Stomach (tissue), 9 donors: ENCODE data around the gene GPLD1. TPM values are rescaled to one million over a fixed set of nuclear protein-coding genes. Genes with fewer than 3 reads are reported as not detected.

Experiments used
- DNase-seq, 2 donors: peaks; one replicate each; pipeline versions ENCODE4 v3.0.0 to v3.0.0-alpha.2; 2013 to 2019
- H3K27ac ChIP-seq, 5 donors: fragments of 200-600 bp in 4 of 5; sonication (generic) in 4 of 5; one replicate each; pipeline ENCODE4 v1.5.1; 2013 to 2019; ENCODE audit warnings: mild to moderate bottlenecking in 1 of 5, moderate library complexity in 1 of 5
- H3K27me3 ChIP-seq, 3 donors: fragments of 200-600 bp; sonication (generic); one replicate each; pipeline ENCODE4 v1.5.1; 2017 to 2019; ENCODE audit warnings: mixed run types in 1 of 3
- H3K36me3 ChIP-seq, 4 donors: fragments of 200-600 bp; sonication (generic); 1 replicate in 3 of 4; 2 replicates in 1 of 4; pipeline ENCODE4 v1.5.1; 2016 to 2019
- H3K4me1 ChIP-seq, 4 donors: fragments of 200-600 bp; sonication (generic); one replicate each; pipeline ENCODE4 v1.5.1; 2016 to 2019
- H3K4me3 ChIP-seq, 4 donors: fragments of 200-600 bp; sonication (generic) in 3 of 4; one replicate each; pipeline ENCODE4 v1.5.1; 2016 to 2019; ENCODE audit warnings: mild to moderate bottlenecking in 1 of 4
- H3K9me3 ChIP-seq, 4 donors: fragments of 200-600 bp; sonication (generic); one replicate each; pipeline ENCODE4 v1.5.1; 2016 to 2019
- EP300 ChIP-seq: sonication (generic); formaldehyde crosslinking; IDR thresholded peaks from one replicate; pipeline ENCODE4 v1.6.1; 2017; ENCODE audit warnings: antibody characterized with exemption
- POLR2A ChIP-seq, 4 donors: fragments of 450-650 bp; IDR thresholded peaks; one replicate each; pipeline ENCODE4 v1.6.1; 2016; ENCODE audit warnings: antibody characterized with exemption in 4 of 4, control low read depth in 2 of 4, mild to moderate bottlenecking in 1 of 4, moderate library complexity in 1 of 4
- POLR2AphosphoS5 ChIP-seq, 3 donors: sonication (generic); formaldehyde crosslinking; IDR thresholded peaks; one replicate each; pipeline ENCODE4 v1.6.1; 2016; ENCODE audit warnings: antibody characterized with exemption in 3 of 3
- WGBS, 5 donors: extraction: QIAGEN DNeasy Blood & Tissue Kit in 3 of 5; methylation state at CpG; one replicate each; pipeline versions ENCODE4 v1.1.5 to v1.1.7; 2013 to 2018; 5-methylcytosine and 5-hydroxymethylcytosine counted together
- intact Hi-C: fragments of 100-400 bp; cut with DNase I; formaldehyde crosslinking; loops from one replicate; pipeline ENCODE4 v1.15.1; 2023; ENCODE audit warnings: low total_unique reads
- polyA plus RNA-seq, 3 donors: library from polyadenylated mRNA; stranded (reverse); fragments of 200-250 nt; gene quantifications; one replicate each; pipeline ENCODE4 v1.2.3, GENCODE V29; 2013
- total RNA-seq, 5 donors: library from RNA; depleted of rRNA; stranded (reverse); fragments of >200 nt; gene quantifications; one replicate each; pipeline versions ENCODE4 v1.1.0 to v1.2.3, GENCODE V29; 2014 to 2016
- TF ChIP-seq, protein P1 (sequence below), 7 experiments: fragments of 450-650 bp in 4 of 7; fragments of 200-600 bp in 3 of 7; sonication (generic) in 3 of 7; IDR thresholded peaks; one replicate each; pipeline ENCODE4 v1.5.1; 2016 to 2019; ENCODE audit warnings: antibody characterized with exemption in 7 of 7, control low read depth in 2 of 7, mild to moderate bottlenecking in 1 of 7
- donor health status: healthy with polysubstance abuse.
- donor health status: Bipolar disorder and iron deficiency.
- donor health status: healthy.

Gene GPLD1
- total and polyA plus RNA-seq, 8 donors = 0.18 to 2.8 (median 0.44) TPM; not detected in 2

DNA sequence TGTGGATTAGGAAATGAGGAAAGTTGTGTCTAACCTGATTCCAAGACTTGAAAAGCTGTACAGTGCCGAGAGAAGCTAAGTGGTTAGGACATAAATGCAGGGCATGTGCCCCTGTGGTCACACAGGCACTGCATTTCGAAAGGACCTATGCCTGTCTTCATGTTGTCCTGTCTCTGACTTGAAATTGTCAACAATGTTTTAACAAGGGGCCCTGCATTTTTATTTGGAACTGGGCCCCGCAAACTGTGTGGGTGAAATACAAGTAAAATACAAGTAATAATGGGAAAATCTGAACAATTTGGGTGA lies 47.8 kb downstream of the GPLD1 start:
- Histone ChIP-seq H3K27ac (no peak overlapping the region), H3K4me3 (no peak overlapping the region), H3K4me1 (no peaks in the 10 kb centered on the region), H3K27me3 (no peaks in the 10 kb centered on the region), H3K36me3 (peaks cover 0 to 31% (median 5%) of the 10 kb centered on the region in 4 donors), H3K9me3 (no peaks in the 10 kb centered on the region)
- intact Hi-C loops = no loop called here
- TF ChIP-seq POLR2AphosphoS5 (IDR thresholded peaks at IDR 0.05) = no peak
- TF ChIP-seq EP300 = no peak
- TF ChIP-seq, protein P1, sequence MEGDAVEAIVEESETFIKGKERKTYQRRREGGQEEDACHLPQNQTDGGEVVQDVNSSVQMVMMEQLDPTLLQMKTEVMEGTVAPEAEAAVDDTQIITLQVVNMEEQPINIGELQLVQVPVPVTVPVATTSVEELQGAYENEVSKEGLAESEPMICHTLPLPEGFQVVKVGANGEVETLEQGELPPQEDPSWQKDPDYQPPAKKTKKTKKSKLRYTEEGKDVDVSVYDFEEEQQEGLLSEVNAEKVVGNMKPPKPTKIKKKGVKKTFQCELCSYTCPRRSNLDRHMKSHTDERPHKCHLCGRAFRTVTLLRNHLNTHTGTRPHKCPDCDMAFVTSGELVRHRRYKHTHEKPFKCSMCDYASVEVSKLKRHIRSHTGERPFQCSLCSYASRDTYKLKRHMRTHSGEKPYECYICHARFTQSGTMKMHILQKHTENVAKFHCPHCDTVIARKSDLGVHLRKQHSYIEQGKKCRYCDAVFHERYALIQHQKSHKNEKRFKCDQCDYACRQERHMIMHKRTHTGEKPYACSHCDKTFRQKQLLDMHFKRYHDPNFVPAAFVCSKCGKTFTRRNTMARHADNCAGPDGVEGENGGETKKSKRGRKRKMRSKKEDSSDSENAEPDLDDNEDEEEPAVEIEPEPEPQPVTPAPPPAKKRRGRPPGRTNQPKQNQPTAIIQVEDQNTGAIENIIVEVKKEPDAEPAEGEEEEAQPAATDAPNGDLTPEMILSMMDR (IDR thresholded peaks at IDR 0.05) = no peak
- TF ChIP-seq POLR2A (IDR thresholded peaks at IDR 0.05) = no peak
- no peak for DNase-seq
- WGBS, 5 donors = 77 to 96% (median 91%) methylated on average over 3 of the region's 3 CpGs

DNA sequence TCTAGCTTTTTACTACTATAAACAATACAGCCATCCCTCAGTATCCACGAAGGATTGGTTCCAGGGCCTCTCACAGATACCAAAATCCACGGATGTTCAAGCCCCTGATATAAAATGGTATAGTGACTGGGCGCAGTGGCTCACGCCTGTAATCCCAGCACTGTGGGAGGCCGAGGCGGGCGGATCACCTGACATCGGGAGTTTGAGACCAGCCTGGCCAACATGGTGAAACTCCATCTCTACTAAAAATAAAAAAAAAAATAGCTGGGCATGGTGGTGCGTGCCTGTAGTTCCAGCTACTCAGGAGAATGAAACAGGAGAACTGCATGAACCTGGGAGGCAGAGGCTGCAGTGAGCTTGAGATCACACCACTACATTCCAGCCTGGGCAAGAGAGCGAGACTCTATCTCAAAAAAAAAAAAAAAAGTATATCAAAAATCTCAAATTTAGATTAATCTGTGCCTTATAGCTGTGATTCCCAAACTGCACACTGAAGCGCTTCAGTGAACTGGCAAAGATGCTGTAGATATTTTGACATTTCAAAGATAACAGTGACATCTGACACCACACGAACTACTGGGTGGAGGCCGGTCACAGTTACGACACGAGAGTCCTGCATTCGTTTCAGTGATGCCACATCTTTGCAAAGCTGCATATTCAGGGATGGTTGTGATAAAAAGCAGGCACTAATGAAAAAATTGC lies 48.3 kb downstream of the GPLD1 start:
- Histone ChIP-seq H3K36me3 (peaks cover 0 to 31% (median 6%) of the 10 kb centered on the region in 4 donors), H3K4me1 (no peaks in the 10 kb centered on the region), H3K4me3 (no peak overlapping the region), H3K27ac (no peak overlapping the region), H3K9me3 (no peaks in the 10 kb centered on the region), H3K27me3 (no peaks in the 10 kb centered on the region)
- intact Hi-C loops = no loop called here
- no peak for DNase-seq
- WGBS, 5 donors = 81 to 92% (median 86%) methylated on average over 16 of the region's 16 CpGs
- TF ChIP-seq, protein P1 (IDR thresholded peaks at IDR 0.05) = no peak
- TF ChIP-seq EP300 (no peak), POLR2AphosphoS5 (IDR thresholded peaks at IDR 0.05) (no peak), POLR2A (IDR thresholded peaks at IDR 0.05) (no peak)

DNA sequence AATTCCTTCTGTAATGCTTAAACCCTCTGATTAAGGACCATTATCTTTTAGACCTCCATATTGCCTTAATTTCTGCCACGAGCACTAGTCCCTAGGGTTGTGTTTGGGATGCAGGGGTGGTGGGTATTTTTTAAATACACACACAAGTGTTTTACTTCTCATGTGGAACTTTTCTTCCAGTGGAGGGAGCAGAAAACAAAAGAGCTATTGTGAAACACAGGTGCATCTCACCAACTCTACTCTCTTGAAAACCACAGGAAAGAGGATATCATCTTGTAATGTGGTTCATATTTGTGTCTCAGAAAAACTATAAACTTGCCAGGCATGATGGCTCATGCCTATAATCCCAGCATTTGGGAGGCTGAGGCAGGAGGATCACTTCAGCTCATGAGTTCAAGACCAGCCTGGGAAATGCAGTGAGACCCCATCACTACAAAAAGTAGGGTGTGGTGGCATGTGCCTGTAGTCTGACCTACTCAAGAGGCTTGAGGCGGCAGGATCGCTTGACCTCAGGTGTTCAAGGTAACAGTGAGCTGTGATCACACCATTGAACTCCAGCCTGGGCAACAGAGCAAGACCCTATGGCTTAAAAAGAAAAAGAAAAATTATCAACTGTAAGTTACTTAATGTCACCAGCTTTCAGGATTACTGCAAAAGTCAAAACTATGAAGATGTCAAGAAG lies 49.4 kb downstream of the GPLD1 start:
- no peak overlapping the region for H3K4me3 ChIP-seq
- H3K36me3 ChIP-seq = peaks cover 0 to 27% (median 6%) of the 10 kb centered on the region in 4 donors
- H3K4me1 ChIP-seq = no peaks in the 10 kb centered on the region
- 90 to 94% (median 91%) methylated on average over 3 of the region's 3 CpGs for WGBS, 5 donors
- no peak for DNase-seq
- H3K9me3 ChIP-seq = no peaks in the 10 kb centered on the region
- no peak overlapping the region for H3K27ac ChIP-seq
- TF ChIP-seq EP300 (no peak), POLR2A (IDR thresholded peaks at IDR 0.05) (no peak), POLR2AphosphoS5 (IDR thresholded peaks at IDR 0.05) (no peak)
- TF ChIP-seq, protein P1 (IDR thresholded peaks at IDR 0.05) = no peak
- no peaks in the 10 kb centered on the region for H3K27me3 ChIP-seq
- intact Hi-C loops = no loop called here

DNA sequence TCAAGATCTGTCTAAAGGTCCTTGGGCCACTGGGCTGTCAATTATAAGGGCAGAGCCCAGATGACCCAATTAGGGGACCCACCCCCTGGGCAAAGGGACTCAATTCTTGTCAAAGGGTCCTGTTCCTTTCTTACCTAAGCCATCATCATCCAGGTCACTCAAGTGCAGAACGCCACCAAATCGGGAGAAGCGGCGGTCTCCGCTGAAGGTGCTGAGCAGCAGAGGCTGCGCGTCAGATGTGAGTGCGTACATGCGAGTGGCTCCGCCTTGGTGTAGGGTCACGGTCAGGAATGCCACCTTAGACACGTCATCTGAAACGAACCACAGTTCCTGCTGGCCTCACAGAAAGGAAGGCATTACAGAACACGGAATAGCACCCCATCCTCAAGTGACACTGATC lies 52.4 kb downstream of the GPLD1 start:
- intact Hi-C loops = no loop called here

More for the DNA sequence above, 52.4 kb downstream of the GPLD1 start:
- no peak for DNase-seq
- no peaks in the 10 kb centered on the region for H3K27me3 ChIP-seq
- H3K4me1 ChIP-seq = no peaks in the 10 kb centered on the region
- TF ChIP-seq POLR2AphosphoS5 (IDR thresholded peaks at IDR 0.05) (no peak), POLR2A (IDR thresholded peaks at IDR 0.05) (no peak), EP300 (no peak)
- TF ChIP-seq, protein P1 (IDR thresholded peaks at IDR 0.05) = no peak
- peaks cover 0 to 34% (median 6%) of the 10 kb centered on the region in 4 donors for H3K36me3 ChIP-seq
- H3K4me3 ChIP-seq = no peak overlapping the region
- no peak overlapping the region for H3K27ac ChIP-seq
- 87 to 96% (median 91%) methylated on average over 14 of the region's 14 CpGs for WGBS, 5 donors
- no peaks in the 10 kb centered on the region for H3K9me3 ChIP-seq
